HL-60 (cell line): ENCODE data around the gene AHCY.

Source experiments
- DNase-seq, 2 experiments: peaks; one replicate each; pipeline ENCODE4 v3.0.0-alpha.2; 2010 to 2020; ENCODE audit warnings: low read depth in 1 of 2, low spot score in 1 of 2
- H3K27ac ChIP-seq: fragments of 250-450 bp; sonication (Bioruptor Pico); replicated peaks from 2 replicates; pipeline ENCODE4 v1.5.1; 2020; ENCODE audit warnings: mild to moderate bottlenecking, moderate library complexity
- H3K27me3 ChIP-seq: fragments of 250-450 bp; sonication (Bioruptor Pico); 2 replicates; pipeline ENCODE4 v1.5.1; 2021; ENCODE audit warnings: mild to moderate bottlenecking, moderate library complexity; ENCODE audit not compliant: insufficient read depth, poor library complexity, severe bottlenecking
- H3K4me3 ChIP-seq: replicated peaks from 2 replicates; pipeline ENCODE4 v1.5.1; 2011; ENCODE audit warnings: mild to moderate bottlenecking, control low read depth, low read length; ENCODE audit not compliant: insufficient read depth
- CTCF ChIP-seq: IDR thresholded peaks from one replicate; pipeline ENCODE4 v1.5.1; 2011; ENCODE audit warnings: low read length, control low read depth, inconsistent platforms; ENCODE audit not compliant: insufficient read depth
- GABPA ChIP-seq: IDR thresholded peaks from 2 replicates; pipeline ENCODE4 v1.6.1; 2012; ENCODE audit warnings: low read depth
- POLR2AphosphoS5 ChIP-seq: IDR thresholded peaks from 2 replicates; pipeline ENCODE4 v1.6.1; 2012; ENCODE audit warnings: low read depth
- REST ChIP-seq: IDR thresholded peaks from 2 replicates; pipeline ENCODE4 v1.6.1; 2012; ENCODE audit warnings: low read depth; ENCODE audit not compliant: insufficient replicate concordance
- SPI1 ChIP-seq: IDR thresholded peaks from 2 replicates; pipeline ENCODE4 v1.6.1; 2012; ENCODE audit warnings: low read depth, mild to moderate bottlenecking, borderline replicate concordance

AHCY gene

GRCh38 chr20:34324541-34324940, 21.4 kb upstream of the AHCY start:
- no peak for DNase-seq
- no peak overlapping the region for H3K4me3 ChIP-seq
- no peak overlapping the region for H3K27ac ChIP-seq
- TF ChIP-seq SPI1 (no peak), GABPA (no peak), REST (no peak), POLR2AphosphoS5 (no peak), CTCF (no peak)
- no peaks in the 10 kb centered on the region for H3K27me3 ChIP-seq

- Histone ChIP-seq H3K27ac (no peak overlapping the region), H3K4me3 (no peak overlapping the region), H3K27me3 (no peaks in the 10 kb centered on the region)
- DNase-seq = no peak
- no peak for TF ChIP-seq REST
- TF ChIP-seq CTCF = no peak
- TF ChIP-seq POLR2AphosphoS5 = no peak
- no peak for TF ChIP-seq SPI1
- TF ChIP-seq GABPA = no peak
Observed at GRCh38 chr20:34322267-34323105, 19.3 kb upstream of the AHCY start.

GRCh38 chr20:34320861-34321260, 17.7 kb upstream of the AHCY start:
- Histone ChIP-seq H3K27ac (no peak overlapping the region), H3K27me3 (no peaks in the 10 kb centered on the region), H3K4me3 (no peak overlapping the region)
- TF ChIP-seq SPI1 = no peak
- TF ChIP-seq POLR2AphosphoS5 = no peak
- no peak for TF ChIP-seq GABPA
- no peak for TF ChIP-seq CTCF
- DNase-seq = no peak
